HG03159 (cell line): ENCODE measurements around the gene TMEM14C.
"Not testable (repeated sequence)": the region's sequence is repeated elsewhere in the genome, so short reads cannot be mapped to it uniquely, and the experiment has no call there.

ENCODE experiments used
- ATAC-seq: cut with Tn5 transposase; IDR thresholded peaks from one replicate; pipeline ENCODE4 v1.9.1; 2021; ENCODE audit warnings: mild to moderate bottlenecking, moderate library complexity; ENCODE audit not compliant: unreplicated experiment

Gene TMEM14C

DNA sequence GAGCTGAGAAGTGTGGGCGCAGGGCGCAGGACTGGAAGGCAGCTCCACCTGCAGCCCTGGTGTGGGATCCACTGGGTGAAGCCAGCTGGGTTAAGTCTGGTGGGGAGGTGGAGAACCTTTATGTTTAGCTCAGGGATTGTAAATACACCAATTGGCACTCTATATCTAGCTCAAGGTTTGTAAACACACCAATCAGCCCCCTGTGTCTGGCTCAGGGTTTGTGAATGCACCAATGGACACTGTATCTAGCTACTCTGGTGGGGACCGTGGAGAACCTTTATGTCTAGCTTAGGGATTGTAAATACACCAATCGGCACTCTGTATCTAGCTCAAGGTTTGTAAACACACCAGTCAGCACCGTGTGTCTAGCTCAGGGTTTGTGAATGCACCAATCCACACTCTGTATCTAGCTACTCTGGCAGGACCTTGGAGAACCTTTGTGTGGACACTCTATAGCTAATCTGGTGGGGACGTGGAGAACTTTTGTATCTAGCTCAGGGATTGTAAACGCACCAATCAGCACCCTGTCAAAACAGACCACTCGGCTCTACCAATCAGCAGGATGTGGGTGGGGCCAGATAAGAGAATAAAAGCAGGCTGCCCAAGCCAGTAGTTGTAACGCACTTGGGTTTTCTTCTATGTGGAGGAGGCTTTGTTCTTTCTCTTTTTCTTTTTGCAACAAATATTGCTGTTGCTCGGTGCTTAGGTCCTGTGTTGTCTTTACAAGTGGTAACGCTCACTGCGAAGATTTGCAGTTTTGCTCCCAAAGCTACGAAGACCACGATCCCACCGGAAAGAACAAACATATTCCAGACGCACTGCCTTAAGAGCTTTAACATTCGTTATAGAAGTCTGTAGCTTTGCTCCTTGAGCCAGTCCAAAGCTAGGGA lies 1.7 kb upstream of the TMEM14C start:
- not testable (repeated sequence) for ATAC-seq

DNA sequence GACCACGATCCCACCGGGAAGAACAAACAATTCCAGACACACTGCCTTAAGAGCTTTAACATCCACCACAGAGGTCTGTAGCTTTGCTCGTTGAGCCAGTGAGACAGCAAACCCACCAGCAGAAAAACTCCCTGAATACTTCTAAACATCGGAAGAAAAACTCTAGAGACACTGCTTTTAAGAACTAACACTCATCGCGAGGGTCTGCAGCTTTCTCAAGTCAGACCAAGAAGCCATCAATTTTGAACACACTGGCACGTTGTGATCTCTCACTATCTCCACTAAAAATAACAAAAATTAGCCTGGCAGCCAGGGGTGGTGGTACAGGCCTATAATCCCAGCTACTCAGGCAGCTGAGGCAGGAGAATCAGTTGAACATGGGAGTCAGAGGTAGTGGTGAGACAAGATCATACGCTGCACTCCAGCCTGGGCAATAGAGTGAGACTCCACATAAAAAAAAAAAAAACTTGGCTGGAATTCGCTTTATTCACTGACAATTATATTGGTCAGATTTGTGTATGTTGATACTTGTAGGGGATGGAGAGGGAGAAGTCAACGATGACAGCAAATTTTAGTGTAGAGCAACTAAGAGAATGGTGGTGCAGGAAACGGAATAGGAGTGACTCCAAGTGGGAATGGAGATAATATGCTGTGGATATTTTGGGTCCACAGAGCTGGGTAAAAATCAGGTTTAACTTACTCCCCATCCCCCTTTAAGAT lies 860 bp upstream of the TMEM14C start:
- no peak for ATAC-seq

DNA sequence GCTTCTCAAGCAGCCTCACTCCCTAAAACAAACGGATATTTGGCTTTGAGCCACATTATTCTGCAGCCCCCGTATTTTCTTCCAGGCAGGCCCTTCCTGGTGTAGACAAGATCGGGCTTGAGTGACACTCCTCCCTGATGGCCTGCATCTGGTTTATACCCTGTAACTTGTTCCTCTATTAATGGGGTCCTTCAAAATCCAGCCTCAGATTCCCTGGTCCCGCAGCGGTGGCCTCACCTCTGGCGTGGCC lies 375 bp upstream of the TMEM14C start:
- ATAC-seq: no peak

DNA sequence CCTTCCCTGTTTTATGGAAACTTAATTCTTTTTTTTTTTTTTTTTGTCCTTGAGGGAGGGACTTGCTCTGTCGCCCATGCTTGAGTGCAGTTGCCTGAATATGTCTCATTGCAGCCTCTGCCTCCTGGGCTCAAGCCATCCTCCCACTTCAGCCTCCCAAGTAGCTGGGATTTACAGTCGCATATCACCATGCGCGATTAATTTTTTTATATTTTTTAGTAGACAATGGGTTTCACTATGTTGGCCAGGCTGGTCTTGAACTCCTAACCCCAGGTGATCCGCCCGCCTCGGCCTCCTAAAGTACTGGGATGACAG lies 654 bp downstream of the TMEM14C start:
- no peak for ATAC-seq

DNA sequence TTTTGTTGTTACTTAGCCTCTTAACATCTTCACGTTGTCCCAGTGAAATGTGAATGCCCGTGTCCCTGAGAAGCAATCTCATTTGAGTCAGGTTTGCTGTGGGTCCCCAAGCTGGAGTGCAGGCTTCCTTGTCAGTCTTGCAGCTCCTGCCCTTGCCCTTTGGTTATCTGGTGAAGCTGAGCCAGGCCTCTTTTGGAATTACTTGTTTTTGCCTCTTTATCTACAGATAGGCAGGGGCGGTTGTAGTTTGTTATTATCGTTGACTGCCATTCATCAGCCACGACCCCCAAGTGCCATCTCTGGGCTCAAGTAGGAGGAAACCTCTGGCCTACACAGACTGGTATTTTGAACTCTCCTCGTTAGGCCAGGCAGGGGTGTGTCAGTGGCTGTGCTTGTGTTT lies 2.2 kb downstream of the TMEM14C start:
- ATAC-seq: no peak

DNA sequence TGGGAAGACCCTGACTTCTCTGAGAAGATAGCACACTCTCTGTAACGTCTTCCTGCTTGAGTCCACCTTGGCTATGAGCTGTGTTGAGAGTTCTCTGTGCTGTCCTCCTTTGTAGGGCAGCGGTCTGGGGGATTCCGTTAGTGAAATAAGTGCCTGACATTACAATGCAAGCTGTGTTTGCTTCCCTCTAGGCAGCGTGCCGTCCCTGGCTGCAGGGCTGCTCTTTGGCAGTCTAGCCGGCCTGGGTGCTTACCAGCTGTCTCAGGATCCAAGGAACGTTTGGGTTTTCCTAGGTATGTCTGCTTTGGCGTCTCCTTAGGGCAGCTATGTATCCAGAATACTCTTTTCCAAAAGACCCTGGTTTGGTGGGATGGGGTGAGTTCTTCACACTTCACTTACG lies 2.8 kb downstream of the TMEM14C start:
- no peak for ATAC-seq

DNA sequence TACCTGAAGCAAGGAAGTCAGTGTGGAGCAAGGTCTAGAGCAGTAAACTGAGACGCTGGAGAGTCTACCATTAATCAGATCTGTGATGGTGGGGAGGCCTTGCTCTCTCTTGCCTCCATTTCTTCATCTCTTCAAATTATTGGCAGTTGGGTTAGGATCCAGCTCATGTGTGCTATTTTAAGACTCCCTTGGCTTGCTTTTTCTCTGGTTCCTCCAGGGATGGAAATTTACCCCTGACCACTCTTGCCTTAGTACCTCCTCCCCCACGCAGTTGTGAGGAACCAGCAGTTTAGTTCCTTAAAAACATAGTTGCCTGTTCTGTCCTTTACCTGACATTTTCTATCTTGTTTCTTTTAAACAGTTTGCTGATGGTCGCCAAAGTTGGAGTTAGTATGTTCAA lies 7.4 kb downstream of the TMEM14C start:
- ATAC-seq: no peak

DNA sequence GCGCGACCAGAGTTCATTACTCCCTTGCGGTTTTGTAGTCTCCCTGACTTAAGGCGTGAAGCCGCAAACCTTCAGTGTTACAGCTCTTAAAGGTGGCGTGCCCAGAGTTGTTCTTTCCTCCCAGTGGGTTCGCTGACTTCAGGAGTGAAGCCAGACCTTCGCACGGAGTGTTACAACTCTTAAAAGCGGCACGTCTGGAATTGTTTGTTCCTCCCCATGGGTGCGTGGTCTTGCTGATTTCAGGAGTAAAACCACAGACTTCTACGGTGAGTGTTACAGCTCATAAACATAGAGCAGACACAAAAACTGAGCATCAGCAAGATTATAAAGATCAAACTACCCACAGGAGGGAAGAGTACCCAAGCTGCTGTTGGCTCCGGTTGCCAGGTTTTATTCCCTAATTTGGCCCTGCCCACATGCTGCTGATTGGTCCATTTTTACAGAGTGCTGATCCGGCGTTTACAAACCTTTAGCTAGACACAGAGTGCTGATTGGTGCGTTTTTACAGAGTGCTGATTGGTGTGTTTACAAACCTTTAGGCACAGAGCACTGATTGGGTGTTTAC lies 10.4 kb downstream of the TMEM14C start:
- no peak for ATAC-seq

DNA sequence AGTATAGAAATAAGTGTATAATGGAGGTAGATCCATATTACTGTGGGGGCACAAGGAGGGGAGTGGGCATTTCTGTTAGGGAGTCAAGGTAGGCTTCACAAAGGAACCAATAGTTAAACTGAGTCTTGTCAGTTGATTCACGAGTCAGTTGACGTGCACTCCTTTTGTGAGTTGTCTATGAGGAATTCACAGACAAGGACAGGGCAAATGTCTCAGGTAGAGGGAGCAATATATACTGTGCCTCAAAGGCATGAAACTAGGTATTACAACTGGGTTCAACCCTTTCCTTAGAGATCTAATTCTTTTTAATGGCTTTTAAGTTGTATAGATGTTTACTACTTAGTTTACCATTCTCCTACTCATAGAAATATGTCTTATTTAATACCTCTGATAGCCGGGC lies 11.0 kb downstream of the TMEM14C start:
- no peak for ATAC-seq

DNA sequence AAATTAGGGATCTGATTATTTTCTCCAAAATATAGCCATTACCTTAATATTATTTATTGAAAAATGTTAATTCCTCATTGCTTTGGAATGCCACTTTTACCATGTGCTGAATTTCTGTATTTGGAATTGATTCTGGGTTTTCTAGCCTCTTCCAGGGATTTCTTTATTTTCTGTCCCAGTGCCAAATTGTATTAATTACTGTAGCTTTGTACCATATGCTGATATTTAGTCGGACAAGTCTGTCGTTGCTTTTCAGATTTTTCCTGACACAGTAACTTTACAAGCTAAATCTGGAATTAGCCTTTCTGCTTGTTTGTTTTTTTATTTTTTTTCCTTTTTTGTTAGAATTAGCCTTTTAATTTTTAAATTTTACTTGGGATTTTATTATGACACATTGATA lies 13.9 kb downstream of the TMEM14C start:
- no peak for ATAC-seq

DNA sequence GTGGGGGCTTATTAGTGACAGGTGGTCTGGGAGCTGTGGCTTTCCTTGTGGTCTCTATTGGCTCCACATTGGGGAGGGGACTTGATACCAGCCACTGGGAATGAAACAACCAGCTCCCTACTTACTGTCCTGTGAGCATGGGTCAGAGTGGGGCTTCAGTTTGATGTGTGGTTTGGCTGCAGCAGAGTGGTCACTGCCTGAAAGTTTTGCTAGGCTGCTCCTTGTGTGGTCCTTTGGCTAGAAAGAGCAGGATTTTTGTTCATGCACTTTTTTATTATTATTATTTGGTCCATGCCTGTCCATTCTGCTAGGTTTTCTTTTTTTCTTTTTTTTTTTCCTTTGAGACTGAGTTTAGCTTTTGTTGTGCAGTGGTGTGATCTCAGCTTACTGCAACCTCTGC lies 17.2 kb downstream of the TMEM14C start:
- ATAC-seq: no peak

DNA sequence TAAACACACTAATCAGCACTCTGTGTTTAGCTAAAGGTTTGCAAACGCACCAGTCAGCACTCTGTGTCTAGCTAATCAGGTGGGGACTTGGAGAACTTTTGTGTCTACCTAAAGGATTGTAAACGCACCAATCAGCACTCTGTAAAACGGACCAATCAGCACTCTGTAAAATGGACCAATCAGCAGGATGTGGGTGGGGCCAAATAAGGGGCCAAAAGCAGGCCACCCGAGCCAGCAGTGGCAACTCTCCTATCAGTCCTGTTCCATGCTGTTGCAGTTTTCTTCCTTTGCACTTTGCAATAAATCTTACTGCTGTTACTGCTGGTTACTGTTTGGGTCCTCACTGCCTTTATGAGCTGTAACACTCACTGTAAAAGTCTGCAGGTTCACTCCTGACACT lies 18.8 kb downstream of the TMEM14C start:
- ATAC-seq: not testable (repeated sequence)

DNA sequence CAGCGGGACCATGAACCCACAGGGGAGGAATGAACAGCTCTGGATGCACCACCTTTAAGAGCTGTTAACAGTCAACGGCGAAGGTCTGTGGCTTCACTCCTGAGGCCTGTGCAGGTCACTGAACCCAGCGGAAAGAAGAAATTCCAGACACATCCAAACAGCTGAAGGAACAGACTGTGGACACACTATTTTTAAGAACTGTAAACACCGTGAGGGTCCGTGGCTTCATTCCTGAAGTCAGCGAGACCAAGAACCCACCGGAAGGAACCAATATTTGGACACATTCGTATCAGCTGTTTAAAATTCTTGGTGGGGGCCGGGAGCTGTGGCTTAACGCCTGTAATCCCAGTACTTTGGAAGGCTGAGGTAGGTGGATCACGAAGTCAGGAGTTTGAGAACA lies 19.4 kb downstream of the TMEM14C start:
- no peak for ATAC-seq

DNA sequence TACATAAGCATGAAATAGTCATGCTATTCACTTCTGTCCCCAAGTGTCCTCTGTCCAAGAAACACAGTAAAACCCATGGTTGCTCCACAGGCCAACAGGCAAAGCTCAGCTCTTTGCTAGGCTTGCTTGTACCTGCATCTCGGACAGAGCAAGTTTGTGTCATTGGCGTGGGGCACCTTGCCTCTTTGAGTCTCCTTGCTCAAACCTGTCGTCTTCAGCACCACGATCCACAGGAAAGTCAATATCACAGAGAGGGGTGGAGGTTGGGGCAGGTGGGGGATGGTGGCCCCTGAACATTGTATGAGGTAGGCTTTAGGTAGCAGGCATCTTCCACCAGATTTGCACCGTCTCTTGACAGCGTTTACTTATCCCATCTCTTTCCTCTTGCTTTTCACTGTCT lies 20.6 kb downstream of the TMEM14C start:
- ATAC-seq: no peak

DNA sequence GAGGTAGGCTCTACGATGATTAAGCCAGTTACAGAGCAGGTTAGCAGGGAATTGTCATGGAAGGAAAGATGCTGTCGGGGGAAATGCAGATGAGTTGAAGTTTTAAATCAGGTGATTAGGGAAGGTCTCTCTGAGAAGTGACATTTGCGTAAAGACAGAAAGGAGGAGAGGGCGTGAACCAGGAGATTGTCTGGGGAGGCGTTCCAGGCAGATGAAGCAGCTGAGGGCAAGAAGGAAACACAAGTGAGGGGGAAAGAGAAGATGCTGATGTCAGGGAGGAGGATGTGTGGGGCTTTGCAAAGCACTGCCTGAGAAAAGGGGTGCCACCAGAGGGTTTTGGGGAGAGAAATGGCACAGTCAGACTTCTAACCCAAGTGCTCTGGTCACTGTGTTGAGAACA lies 22.2 kb downstream of the TMEM14C start:
- no peak for ATAC-seq

DNA sequence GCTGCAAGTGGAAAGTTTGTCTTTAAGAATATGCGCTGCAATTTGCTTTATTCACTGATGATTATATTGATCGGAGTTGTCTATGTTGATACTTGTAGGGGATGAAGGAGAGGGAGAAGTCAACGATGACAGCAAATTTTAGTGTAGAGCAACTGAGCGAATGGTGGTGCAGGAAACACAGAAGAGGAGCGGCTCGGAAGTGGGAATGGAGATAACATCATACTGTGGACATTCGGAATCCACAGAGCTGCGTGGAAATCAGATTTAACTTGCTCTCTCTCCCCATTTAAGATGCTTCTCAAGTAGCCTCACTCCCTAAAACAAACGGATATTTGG lies 24.0 kb downstream of the TMEM14C start:
- no peak for ATAC-seq

DNA sequence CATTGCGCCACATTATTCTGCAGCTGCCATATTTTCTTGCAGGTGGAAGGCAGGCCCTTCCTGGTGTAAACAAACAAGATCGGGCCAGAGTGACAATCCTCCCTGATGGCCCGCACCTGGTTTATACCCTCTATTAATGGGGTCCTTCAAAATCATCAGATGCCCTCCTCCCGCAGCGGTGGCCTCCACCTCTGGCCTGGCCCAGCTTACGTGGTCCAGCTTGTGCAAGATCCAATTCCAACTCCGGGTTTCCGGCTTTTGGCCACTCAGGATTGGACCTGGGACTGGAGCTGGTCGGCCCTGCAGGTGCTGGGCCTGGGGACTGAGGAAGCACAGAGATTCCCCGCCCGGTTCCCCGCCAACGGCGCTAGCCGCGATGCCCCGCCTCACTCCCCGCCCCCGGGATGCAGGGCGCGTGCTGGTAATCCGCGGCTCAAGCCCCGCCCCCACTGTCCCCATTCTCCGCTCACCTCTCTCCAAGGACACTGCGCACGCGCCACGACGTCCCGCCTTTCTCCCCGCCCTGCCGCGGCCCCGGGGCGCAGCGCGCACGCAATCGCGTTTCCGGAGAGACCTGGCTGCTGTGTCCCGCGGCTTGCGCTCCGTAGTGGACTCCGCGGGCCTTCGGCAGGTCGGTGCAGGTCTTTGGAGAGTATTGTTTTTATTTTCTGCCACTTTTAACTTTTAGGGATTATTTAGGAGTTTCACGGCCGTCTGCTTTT lies 24.5 kb downstream of the TMEM14C start, which contains the start of gene TMEM14B:
Gene TMEM14B, plus strand, starts transcription at position 555 of the 722 bp plus-strand sequence. CDS start 1,441 bp downstream, outside the sequence.
- ATAC-seq: peak; percentile 96

DNA sequence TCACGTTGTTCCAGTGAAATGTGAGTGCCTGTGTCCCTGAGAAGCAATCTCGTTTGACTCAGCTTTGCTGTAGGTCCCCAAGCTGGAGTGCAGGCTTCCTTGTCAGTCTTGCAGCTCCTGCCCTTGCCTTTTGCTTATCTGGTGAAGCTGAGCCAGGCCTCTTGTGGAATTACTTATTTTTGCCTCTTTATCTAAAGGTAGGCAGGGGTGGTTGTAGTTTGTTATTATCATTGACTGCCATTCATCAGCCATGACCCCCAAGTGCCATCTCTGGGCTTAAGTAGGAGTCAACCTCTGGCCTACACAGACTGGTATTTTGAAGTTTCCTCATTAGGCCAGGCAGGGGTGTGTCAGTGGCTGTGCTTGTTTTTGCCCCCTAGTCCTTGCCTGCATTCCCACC lies 26.9 kb downstream of the TMEM14C start:
- ATAC-seq: no peak

DNA sequence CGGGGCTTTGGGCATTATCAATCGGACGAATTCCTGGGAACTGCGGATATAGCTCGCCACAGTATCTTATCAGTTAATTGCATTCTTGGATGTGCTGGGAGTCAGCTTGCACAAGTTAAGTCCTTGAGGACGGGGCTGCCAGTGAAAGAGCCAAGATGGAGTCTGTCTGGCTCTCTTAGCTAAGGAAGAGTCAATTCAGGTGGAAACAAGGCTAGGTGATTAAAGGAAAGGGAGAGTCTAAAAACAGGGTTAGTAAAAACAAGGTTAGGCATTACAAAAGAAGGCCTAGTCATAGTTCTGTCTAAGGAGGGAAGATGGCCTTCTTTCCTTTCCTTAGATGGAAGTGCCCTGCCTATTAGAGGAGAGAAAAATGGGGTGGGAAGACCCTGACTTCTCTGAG lies 27.7 kb downstream of the TMEM14C start:
- not testable (repeated sequence) for ATAC-seq

DNA sequence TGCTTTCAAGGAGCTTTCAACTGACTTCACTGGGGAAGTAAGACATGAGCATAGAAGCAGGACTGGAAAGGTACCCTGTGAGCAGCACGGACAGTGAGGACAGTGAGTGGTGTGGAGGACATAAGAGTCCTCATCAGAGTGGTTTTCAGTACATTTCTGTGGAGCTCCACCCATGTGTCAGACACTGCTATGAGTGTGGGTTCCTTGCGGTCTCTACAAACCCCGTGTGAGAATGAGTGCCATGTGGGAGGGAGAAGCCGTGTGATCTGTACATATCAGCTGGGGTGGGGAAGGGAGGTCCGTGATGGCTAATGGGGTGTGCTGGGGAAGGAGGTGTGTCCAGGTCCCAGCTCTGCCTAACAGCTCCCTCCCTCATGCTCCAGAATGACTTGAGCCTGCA lies 28.9 kb downstream of the TMEM14C start:
- not testable (repeated sequence) for ATAC-seq

DNA sequence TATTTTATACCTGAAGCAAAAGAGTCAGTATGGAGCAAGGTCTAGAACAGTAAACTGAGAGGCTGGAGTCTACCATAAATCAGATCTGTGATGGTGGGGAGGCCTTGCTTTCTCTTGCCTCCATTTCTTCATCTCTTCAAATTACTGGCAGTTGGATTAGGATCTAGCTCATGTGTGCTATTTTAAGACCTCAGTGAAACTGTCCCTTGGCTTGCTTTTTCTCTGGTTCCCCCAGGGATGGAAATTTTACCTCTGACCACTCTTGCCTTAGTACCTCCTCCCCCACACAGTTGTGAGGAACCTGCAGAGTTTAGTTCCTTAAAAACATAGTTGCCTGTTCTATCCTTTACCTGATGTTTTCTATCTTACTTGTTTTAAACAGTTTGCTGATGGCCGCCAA lies 33.2 kb downstream of the TMEM14C start:
- ATAC-seq: no peak

DNA sequence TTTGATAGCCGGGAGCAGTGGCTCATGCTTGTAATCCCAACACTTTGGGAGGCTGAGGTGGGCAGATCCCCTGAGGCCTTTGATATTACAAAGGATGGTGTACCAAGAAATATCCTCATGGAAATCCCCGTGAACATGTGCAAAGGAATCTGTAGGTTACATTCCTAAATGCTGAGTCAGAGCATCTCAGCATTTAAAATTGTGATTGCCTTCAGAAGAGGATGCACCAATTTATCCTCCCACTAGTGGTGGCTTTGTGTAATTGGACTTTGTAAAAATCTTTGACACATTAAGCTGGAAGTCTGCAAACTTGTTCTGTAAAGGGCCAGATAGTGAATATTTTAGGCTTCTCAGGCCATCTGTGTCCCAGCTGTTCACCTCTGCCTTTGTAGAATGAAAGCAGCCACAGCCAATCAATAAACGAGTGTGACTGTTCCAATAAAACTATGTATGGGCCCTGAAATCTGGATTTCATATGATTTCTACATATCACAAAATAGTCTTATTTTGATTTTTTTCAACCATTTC lies 36.5 kb downstream of the TMEM14C start:
- peak; percentile 68 for ATAC-seq
